Stomach smooth muscle (tissue), 2 donors: ENCODE results near the gene PTDSS2.

Experiments
- H3K27ac ChIP-seq: one replicate; pipeline ENCODE4 v1.7.0; 2013; ENCODE audit warnings: mild to moderate bottlenecking, low read length, inconsistent platforms
- H3K27me3 ChIP-seq, 2 donors: one replicate each; pipeline ENCODE4 v1.7.0; 2013; ENCODE audit warnings: low read length in 2 of 2; ENCODE audit not compliant: insufficient read depth in 2 of 2, control insufficient read depth in 1 of 2
- H3K36me3 ChIP-seq, 2 donors: one replicate each; pipeline ENCODE4 v1.7.0; 2013; ENCODE audit warnings: low read length in 2 of 2; ENCODE audit not compliant: control insufficient read depth in 2 of 2, insufficient read depth in 2 of 2
- H3K4me1 ChIP-seq: one replicate; pipeline ENCODE4 v1.7.0; 2013; ENCODE audit warnings: low read length; ENCODE audit not compliant: control insufficient read depth, insufficient read depth
- H3K4me3 ChIP-seq, 2 donors: one replicate each; pipeline ENCODE4 v1.7.0; 2013; ENCODE audit warnings: low read length in 2 of 2
- H3K9ac ChIP-seq, 2 donors: one replicate each; pipeline ENCODE4 v1.7.0; 2013; ENCODE audit warnings: low read length in 2 of 2, mild to moderate bottlenecking in 1 of 2
- H3K9me3 ChIP-seq, 2 donors: one replicate each; pipeline ENCODE4 v1.7.0; 2013; ENCODE audit warnings: low read length in 2 of 2; ENCODE audit not compliant: control insufficient read depth in 2 of 2
- donor health status: healthy.
- donor health status: Pancreatic carcinoma.

PTDSS2 gene

GRCh38 chr11:473415-473814, 23.3 kb downstream of the PTDSS2 start:
- no peaks in the 10 kb centered on the region for H3K27me3 ChIP-seq
- H3K4me3 ChIP-seq = no peak overlapping the region
- peaks cover 14% of the 10 kb centered on the region for H3K4me1 ChIP-seq
- H3K36me3 ChIP-seq = peaks cover 5 to 6% of the 10 kb centered on the region in 2 donors
- H3K27ac ChIP-seq = no peak overlapping the region
- H3K9ac ChIP-seq = no peak overlapping the region
- H3K9me3 ChIP-seq = no peaks in the 10 kb centered on the region

- no peak overlapping the region for H3K27ac ChIP-seq
- peaks cover 5 to 6% of the 10 kb centered on the region in 2 donors for H3K36me3 ChIP-seq
These were observed 24.1 kb downstream of the PTDSS2 start for GRCh38 chr11:473962-474785.

GRCh38 chr11:474914-475506, 24.9 kb downstream of the PTDSS2 start:
- Histone ChIP-seq H3K36me3 (peaks cover 5 to 8% of the 10 kb centered on the region in 2 donors), H3K27ac (no peak overlapping the region), H3K4me3 (no peak overlapping the region), H3K9me3 (no peaks in the 10 kb centered on the region), H3K4me1 (peaks cover 3% of the 10 kb centered on the region), H3K27me3 (no peaks in the 10 kb centered on the region), H3K9ac (no peak overlapping the region)

More at GRCh38 chr11:473962-474785, 24.1 kb downstream of the PTDSS2 start:
- no peaks in the 10 kb centered on the region for H3K9me3 ChIP-seq
- H3K4me3 ChIP-seq = no peak overlapping the region
- no peak overlapping the region for H3K9ac ChIP-seq
- H3K27me3 ChIP-seq = no peaks in the 10 kb centered on the region
- peaks cover 12% of the 10 kb centered on the region for H3K4me1 ChIP-seq

GRCh38 chr11:475941-476340, 25.9 kb downstream of the PTDSS2 start:
- no peak overlapping the region for H3K4me3 ChIP-seq

GRCh38 chr11:476416-476815, 26.3 kb downstream of the PTDSS2 start:
- no peak overlapping the region for H3K9ac ChIP-seq
- no peak overlapping the region for H3K4me3 ChIP-seq
- no peaks in the 10 kb centered on the region for H3K4me1 ChIP-seq
- H3K27me3 ChIP-seq = no peaks in the 10 kb centered on the region
- no peak overlapping the region for H3K27ac ChIP-seq
- H3K9me3 ChIP-seq = no peaks in the 10 kb centered on the region
- H3K36me3 ChIP-seq = peaks cover 5 to 8% of the 10 kb centered on the region in 2 donors

More at GRCh38 chr11:475941-476340, 25.9 kb downstream of the PTDSS2 start:
- Histone ChIP-seq H3K36me3 (peaks cover 5 to 8% of the 10 kb centered on the region in 2 donors), H3K4me1 (no peaks in the 10 kb centered on the region), H3K9ac (no peak overlapping the region), H3K27ac (no peak overlapping the region), H3K27me3 (no peaks in the 10 kb centered on the region), H3K9me3 (no peaks in the 10 kb centered on the region)

GRCh38 chr11:477052-477715, 27.1 kb downstream of the PTDSS2 start:
- Histone ChIP-seq H3K36me3 (peaks cover 5 to 8% of the 10 kb centered on the region in 2 donors), H3K4me1 (no peaks in the 10 kb centered on the region), H3K4me3 (no peak overlapping the region), H3K9ac (no peak overlapping the region), H3K9me3 (no peaks in the 10 kb centered on the region), H3K27ac (no peak overlapping the region), H3K27me3 (no peaks in the 10 kb centered on the region)

GRCh38 chr11:479311-479710, 29.2 kb downstream of the PTDSS2 start:
- Histone ChIP-seq H3K27ac (no peak overlapping the region), H3K9me3 (no peaks in the 10 kb centered on the region), H3K36me3 (peaks cover 5 to 8% of the 10 kb centered on the region in 2 donors), H3K27me3 (no peaks in the 10 kb centered on the region), H3K4me1 (no peaks in the 10 kb centered on the region), H3K9ac (no peak overlapping the region), H3K4me3 (no peak overlapping the region)

GRCh38 chr11:484616-485015, 34.5 kb downstream of the PTDSS2 start:
- H3K27me3 ChIP-seq = no peaks in the 10 kb centered on the region
- no peak overlapping the region for H3K9ac ChIP-seq
- H3K9me3 ChIP-seq = no peaks in the 10 kb centered on the region
- H3K4me1 ChIP-seq = no peaks in the 10 kb centered on the region
- H3K4me3 ChIP-seq = no peak overlapping the region
- H3K36me3 ChIP-seq = peaks cover 0 to under 1% of the 10 kb centered on the region in 2 donors
- no peak overlapping the region for H3K27ac ChIP-seq

GRCh38 chr11:486189-486588, 36.1 kb downstream of the PTDSS2 start:
- no peaks in the 10 kb centered on the region for H3K4me1 ChIP-seq

GRCh38 chr11:487571-488021, 37.5 kb downstream of the PTDSS2 start:
- Histone ChIP-seq H3K27ac (no peak overlapping the region), H3K4me1 (no peaks in the 10 kb centered on the region), H3K4me3 (no peak overlapping the region), H3K36me3 (peaks cover 0 to 4% of the 10 kb centered on the region in 2 donors), H3K27me3 (no peaks in the 10 kb centered on the region), H3K9me3 (no peaks in the 10 kb centered on the region), H3K9ac (no peak overlapping the region)

More at GRCh38 chr11:486189-486588, 36.1 kb downstream of the PTDSS2 start:
- no peaks in the 10 kb centered on the region for H3K9me3 ChIP-seq
- H3K27me3 ChIP-seq = no peaks in the 10 kb centered on the region
- H3K36me3 ChIP-seq = peaks cover 0 to 4% of the 10 kb centered on the region in 2 donors
- H3K4me3 ChIP-seq = no peak overlapping the region
- H3K9ac ChIP-seq = no peak overlapping the region
- H3K27ac ChIP-seq = no peak overlapping the region
